HepG2 (cell line): ENCODE results near the gene RAP1A. TPM values are rescaled to one million over a fixed set of nuclear protein-coding genes. Genes with fewer than 3 reads are reported as not detected.

Experiments used
- ETV6 ChIP-seq: sonication (generic); formaldehyde crosslinking; conservative IDR thresholded peaks from 2 replicates; pipeline ENCODE4 v1.4.0; 2020; ENCODE audit warnings: missing genetic modification reagents
- FOSL1 ChIP-seq: sonication (generic); formaldehyde crosslinking; IDR thresholded peaks from 2 replicates; pipeline ENCODE4 v1.9.0; 2021; ENCODE audit warnings: missing genetic modification reagents, borderline replicate concordance
- FOXC1 ChIP-seq: sonication (generic); formaldehyde crosslinking; IDR thresholded peaks from 2 replicates; pipeline ENCODE4 v1.8.0; 2022; ENCODE audit warnings: mild to moderate bottlenecking, missing genetic modification reagents, borderline replicate concordance
- HDAC2 ChIP-seq: sonication (generic); formaldehyde crosslinking; IDR thresholded peaks from 2 replicates; pipeline ENCODE4 v1.4.0; 2020; ENCODE audit warnings: missing genetic modification reagents
- HNF1A ChIP-seq, 2 experiments: sonication (generic) in 1 of 2; formaldehyde crosslinking in 1 of 2; IDR thresholded peaks; 2 replicates each; pipeline versions ENCODE4 v1.4.0 to v1.6.1; 2016 to 2020; ENCODE audit warnings: borderline replicate concordance in 1 of 2, low read depth in 1 of 2, mild to moderate bottlenecking in 1 of 2, missing genetic modification reagents in 1 of 2
- IKZF4 ChIP-seq: sonication (generic); formaldehyde crosslinking; IDR thresholded peaks from 2 replicates; pipeline ENCODE4 v1.5.1; 2020; ENCODE audit warnings: borderline replicate concordance, mild to moderate bottlenecking, low read depth, missing genetic modification reagents; ENCODE audit errors: not compliant biosample characterization
- RBM39 ChIP-seq: fragments of 200-400 bp; formaldehyde crosslinking; IDR thresholded peaks from one replicate; pipeline ENCODE4 v1.6.1; 2018; ENCODE audit warnings: antibody characterized with exemption, mild to moderate bottlenecking, low read depth, low read length; ENCODE audit not compliant: poor library complexity, severe bottlenecking
- RCOR2 ChIP-seq: IDR thresholded peaks from 2 replicates; pipeline ENCODE4 v1.6.1; 2016; ENCODE audit warnings: missing biosample characterization, missing genetic modification reagents
- SNAPC2 ChIP-seq: sonication (generic); formaldehyde crosslinking; IDR thresholded peaks from 2 replicates; pipeline ENCODE4 v1.8.1; 2022; ENCODE audit warnings: mild to moderate bottlenecking, missing genetic modification reagents
- ZNF232 ChIP-seq: sonication (generic); formaldehyde crosslinking; IDR thresholded peaks from 2 replicates; pipeline ENCODE4 v1.4.0; 2020; ENCODE audit warnings: missing genetic modification reagents, borderline replicate concordance
- ZNF3 ChIP-seq: IDR thresholded peaks from 2 replicates; pipeline ENCODE4 v1.7.0; 2017; ENCODE audit warnings: inconsistent platforms
- ZNF33B ChIP-seq: sonication (generic); formaldehyde crosslinking; IDR thresholded peaks from 2 replicates; pipeline ENCODE4 v1.5.1; 2020; ENCODE audit warnings: mild to moderate bottlenecking, missing genetic modification reagents
- ZNF446 ChIP-seq: sonication (generic); formaldehyde crosslinking; IDR thresholded peaks from 2 replicates; pipeline ENCODE4 v1.5.0; 2020; ENCODE audit warnings: mild to moderate bottlenecking, missing genetic modification reagents
- ZNF484 ChIP-seq: sonication (generic); formaldehyde crosslinking; IDR thresholded peaks from 2 replicates; pipeline ENCODE4 v1.5.1; 2020; ENCODE audit warnings: mild to moderate bottlenecking, low read depth, missing genetic modification reagents, borderline replicate concordance
- ZNF652 ChIP-seq: IDR thresholded peaks from 2 replicates; pipeline ENCODE4 v1.6.1; 2016; ENCODE audit warnings: low read depth, borderline replicate concordance
- ZNF776 ChIP-seq: sonication (generic); formaldehyde crosslinking; IDR thresholded peaks from 2 replicates; pipeline ENCODE4 v1.4.0; 2020; ENCODE audit warnings: mild to moderate bottlenecking, missing genetic modification reagents
- polyA plus RNA-seq, 8 experiments: library from polyadenylated mRNA; depleted of rRNA in 3 of 8; stranded (reverse) in 7 of 8; unstranded in 1 of 8; fragments of >200 nt; fragmentation: Illumina TruSeq in 4 of 8; extraction: Trizol in 4 of 8; gene quantifications; 2 replicates each; pipeline versions ENCODE4 v1.2.1 to v1.2.3, GENCODE V29; 2011 to 2016; ENCODE audit warnings: low read depth in 4 of 8, missing spikeins in 1 of 8, mixed read lengths in 1 of 8; ENCODE audit not compliant: insufficient read depth in 1 of 8
- total RNA-seq, 5 experiments: library from RNA; depleted of rRNA; stranded (reverse); fragments of >200 nt; fragmentation: Illumina TruSeq; extraction: Trizol; gene quantifications; 2 replicates each; pipeline ENCODE4 v1.2.3, GENCODE V29; 2016; ENCODE audit warnings: low read depth in 1 of 5
- TF ChIP-seq, protein P1 (sequence below): sonication (generic); formaldehyde crosslinking; conservative IDR thresholded peaks from 2 replicates; pipeline ENCODE4 v1.4.0; 2020; ENCODE audit warnings: missing genetic modification reagents
- TF ChIP-seq, protein P2 (sequence below): sonication (generic); formaldehyde crosslinking; IDR thresholded peaks from 2 replicates; pipeline ENCODE4 v1.4.0; 2020; ENCODE audit warnings: mild to moderate bottlenecking, missing genetic modification reagents
- TF ChIP-seq, protein P3 (sequence below): sonication (generic); formaldehyde crosslinking; IDR thresholded peaks from 2 replicates; pipeline ENCODE4 v1.4.0; 2020; ENCODE audit warnings: missing genetic modification reagents

RAP1A gene
- total and polyA plus RNA-seq, 2 of the 13 experiments (the other 11 are each of a cell fraction or from before 2014, with no cell fraction given) = 19.0 to 20.7 TPM

- TF ChIP-seq ZNF33B = no peak
- TF ChIP-seq, protein P1, sequence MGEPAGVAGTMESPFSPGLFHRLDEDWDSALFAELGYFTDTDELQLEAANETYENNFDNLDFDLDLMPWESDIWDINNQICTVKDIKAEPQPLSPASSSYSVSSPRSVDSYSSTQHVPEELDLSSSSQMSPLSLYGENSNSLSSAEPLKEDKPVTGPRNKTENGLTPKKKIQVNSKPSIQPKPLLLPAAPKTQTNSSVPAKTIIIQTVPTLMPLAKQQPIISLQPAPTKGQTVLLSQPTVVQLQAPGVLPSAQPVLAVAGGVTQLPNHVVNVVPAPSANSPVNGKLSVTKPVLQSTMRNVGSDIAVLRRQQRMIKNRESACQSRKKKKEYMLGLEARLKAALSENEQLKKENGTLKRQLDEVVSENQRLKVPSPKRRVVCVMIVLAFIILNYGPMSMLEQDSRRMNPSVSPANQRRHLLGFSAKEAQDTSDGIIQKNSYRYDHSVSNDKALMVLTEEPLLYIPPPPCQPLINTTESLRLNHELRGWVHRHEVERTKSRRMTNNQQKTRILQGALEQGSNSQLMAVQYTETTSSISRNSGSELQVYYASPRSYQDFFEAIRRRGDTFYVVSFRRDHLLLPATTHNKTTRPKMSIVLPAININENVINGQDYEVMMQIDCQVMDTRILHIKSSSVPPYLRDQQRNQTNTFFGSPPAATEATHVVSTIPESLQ = no peak
- TF ChIP-seq ZNF3 (CRISPR knock-in tag) = no peak
- TF ChIP-seq, protein P2, sequence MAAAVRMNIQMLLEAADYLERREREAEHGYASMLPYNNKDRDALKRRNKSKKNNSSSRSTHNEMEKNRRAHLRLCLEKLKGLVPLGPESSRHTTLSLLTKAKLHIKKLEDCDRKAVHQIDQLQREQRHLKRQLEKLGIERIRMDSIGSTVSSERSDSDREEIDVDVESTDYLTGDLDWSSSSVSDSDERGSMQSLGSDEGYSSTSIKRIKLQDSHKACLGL (CRISPR knock-in tag) = peak; percentile 90
- TF ChIP-seq ZNF484 (CRISPR knock-in tag) = no peak
- peak; percentile 79; the same call in 1 of the 2 replicates for TF ChIP-seq ZNF232 (CRISPR knock-in tag)
- peak; percentile 90 for TF ChIP-seq FOXC1 (CRISPR knock-in tag)
- TF ChIP-seq ZNF776 (CRISPR knock-in tag) = peak; percentile 75
- TF ChIP-seq RBM39 = no peak
- no peak for TF ChIP-seq RCOR2
- peak; percentile 40; the same call in 1 of the 2 replicates for TF ChIP-seq ETV6
- TF ChIP-seq, protein P3, sequence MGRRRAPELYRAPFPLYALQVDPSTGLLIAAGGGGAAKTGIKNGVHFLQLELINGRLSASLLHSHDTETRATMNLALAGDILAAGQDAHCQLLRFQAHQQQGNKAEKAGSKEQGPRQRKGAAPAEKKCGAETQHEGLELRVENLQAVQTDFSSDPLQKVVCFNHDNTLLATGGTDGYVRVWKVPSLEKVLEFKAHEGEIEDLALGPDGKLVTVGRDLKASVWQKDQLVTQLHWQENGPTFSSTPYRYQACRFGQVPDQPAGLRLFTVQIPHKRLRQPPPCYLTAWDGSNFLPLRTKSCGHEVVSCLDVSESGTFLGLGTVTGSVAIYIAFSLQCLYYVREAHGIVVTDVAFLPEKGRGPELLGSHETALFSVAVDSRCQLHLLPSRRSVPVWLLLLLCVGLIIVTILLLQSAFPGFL (CRISPR knock-in tag) = no peak
- no peak for TF ChIP-seq SNAPC2 (CRISPR knock-in tag)
- TF ChIP-seq FOSL1 (CRISPR knock-in tag) = no peak; the same call in 1 of the 2 replicates
- TF ChIP-seq HDAC2 (CRISPR knock-in tag) = 0 out of 2 replicates have a peak, but pooled peaks have one; percentile 41
- no peak for TF ChIP-seq IKZF4 (CRISPR knock-in tag)
- TF ChIP-seq HNF1A (IDR thresholded peaks at IDR 0.05; ENCODE audit: low read depth) = no peak
- peak; percentile 23 for TF ChIP-seq HNF1A (CRISPR knock-in tag; IDR thresholded peaks at IDR 0.05; ENCODE audit: borderline replicate concordance)
- TF ChIP-seq ZNF446 = 0 out of 2 replicates have a peak, but pooled peaks have one; percentile 74
- TF ChIP-seq ZNF652 (CRISPR knock-in tag) = no peak
Observed at GRCh38 chr1:111739194-111739924, 119.8 kb downstream of the RAP1A start, which contains the start of gene INKA2 (continued).
